Astrocyte of the cerebellum (primary cell): ENCODE measurements around the gene CD1C.

Experiments
- DNase-seq: peaks from one replicate; pipeline ENCODE4 v3.0.0-alpha.2; 2011; ENCODE audit warnings: low read depth
- H3K4me3 ChIP-seq: 2 replicates; pipeline ENCODE4 v1.5.1; 2011; ENCODE audit warnings: mild to moderate bottlenecking, low read depth, low read length, moderate library complexity
- in situ Hi-C: cut with HindIII; loops from 2 replicates; pipeline ENCODE4 v1.10.0; 2017; ENCODE audit warnings: low sequenced_read_pairs
- TF ChIP-seq, protein P1 (sequence below): IDR thresholded peaks from 2 replicates; pipeline ENCODE4 v1.5.1; 2012; ENCODE audit warnings: low read length, low read depth, moderate library complexity, mild to moderate bottlenecking; ENCODE audit errors: missing control alignments

CD1C gene

DNA sequence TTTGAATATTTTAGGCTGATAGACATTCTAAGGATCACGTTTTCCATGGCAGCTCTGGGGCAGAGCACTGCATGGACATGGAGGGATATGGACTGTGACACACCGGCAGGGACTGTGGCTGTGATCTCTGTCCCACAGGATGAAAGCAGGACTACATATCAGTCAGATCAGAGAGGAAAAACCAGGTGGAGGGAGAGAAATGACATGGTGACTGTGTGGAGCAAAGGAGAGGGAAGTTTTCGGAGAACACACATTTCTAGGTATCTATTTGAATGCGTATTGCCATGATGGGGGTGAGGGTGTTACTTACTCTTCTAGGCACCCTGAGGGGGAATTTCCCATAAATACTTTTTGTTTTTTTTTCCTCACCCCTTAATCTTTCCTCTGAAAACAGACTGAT, 3.2 kb upstream of the CD1C start:
- in situ Hi-C loops = no loop called here
- H3K4me3 ChIP-seq = no peak overlapping the region
- DNase-seq = no peak
- TF ChIP-seq, protein P1, sequence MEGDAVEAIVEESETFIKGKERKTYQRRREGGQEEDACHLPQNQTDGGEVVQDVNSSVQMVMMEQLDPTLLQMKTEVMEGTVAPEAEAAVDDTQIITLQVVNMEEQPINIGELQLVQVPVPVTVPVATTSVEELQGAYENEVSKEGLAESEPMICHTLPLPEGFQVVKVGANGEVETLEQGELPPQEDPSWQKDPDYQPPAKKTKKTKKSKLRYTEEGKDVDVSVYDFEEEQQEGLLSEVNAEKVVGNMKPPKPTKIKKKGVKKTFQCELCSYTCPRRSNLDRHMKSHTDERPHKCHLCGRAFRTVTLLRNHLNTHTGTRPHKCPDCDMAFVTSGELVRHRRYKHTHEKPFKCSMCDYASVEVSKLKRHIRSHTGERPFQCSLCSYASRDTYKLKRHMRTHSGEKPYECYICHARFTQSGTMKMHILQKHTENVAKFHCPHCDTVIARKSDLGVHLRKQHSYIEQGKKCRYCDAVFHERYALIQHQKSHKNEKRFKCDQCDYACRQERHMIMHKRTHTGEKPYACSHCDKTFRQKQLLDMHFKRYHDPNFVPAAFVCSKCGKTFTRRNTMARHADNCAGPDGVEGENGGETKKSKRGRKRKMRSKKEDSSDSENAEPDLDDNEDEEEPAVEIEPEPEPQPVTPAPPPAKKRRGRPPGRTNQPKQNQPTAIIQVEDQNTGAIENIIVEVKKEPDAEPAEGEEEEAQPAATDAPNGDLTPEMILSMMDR = no peak

DNA sequence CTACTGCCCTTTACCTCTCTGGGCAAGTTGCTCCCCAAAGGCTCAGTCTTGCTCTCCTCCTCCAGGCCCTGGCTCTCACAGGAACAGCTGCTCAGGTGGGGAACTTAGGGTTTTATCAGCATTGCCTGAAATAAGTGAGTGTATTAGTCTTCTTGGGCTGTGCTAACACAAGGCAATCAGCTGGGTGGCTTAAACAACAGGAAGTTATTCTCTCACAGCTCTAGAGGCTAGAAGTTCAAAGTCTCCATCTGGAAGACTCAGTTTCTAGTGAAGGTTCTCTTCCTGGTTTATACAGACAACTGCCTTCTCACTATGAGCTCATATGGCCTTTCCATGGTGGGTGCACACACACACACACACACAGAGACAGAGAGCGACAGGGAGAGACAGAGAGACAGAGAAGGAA, 2.8 kb upstream of the CD1C start:
- TF ChIP-seq, protein P1 = no peak
- in situ Hi-C loops = no loop called here
- no peak for DNase-seq
- no peak overlapping the region for H3K4me3 ChIP-seq

DNA sequence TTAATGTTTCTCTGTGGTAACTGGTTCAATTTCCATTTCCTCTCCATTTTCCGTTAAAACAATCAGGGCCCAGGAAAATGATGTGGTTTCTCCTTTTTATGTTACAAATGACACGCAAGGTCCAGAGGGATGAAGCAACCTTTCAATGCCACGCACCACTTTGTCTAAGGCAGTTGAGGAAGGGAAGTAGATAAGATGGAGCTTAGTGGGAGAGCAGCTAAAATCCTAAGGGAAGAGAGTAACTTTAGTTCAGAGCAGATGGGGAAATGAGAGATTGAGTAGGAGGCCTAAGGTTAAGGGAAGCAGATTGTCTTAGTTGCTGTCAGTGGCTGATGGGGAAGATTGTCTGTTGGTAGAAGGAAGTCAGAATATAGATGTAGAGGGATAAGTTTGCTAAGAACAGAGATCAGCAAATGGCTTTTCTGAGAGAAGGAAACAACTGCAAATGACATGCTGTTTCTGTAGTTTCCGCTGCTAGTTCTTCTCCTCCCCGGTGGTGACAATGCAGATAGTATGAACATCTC, 660 bp downstream of the CD1C start:
- H3K4me3 ChIP-seq = no peak overlapping the region
- no peak for DNase-seq
- in situ Hi-C loops = no loop called here
- TF ChIP-seq, protein P1 = no peak

DNA sequence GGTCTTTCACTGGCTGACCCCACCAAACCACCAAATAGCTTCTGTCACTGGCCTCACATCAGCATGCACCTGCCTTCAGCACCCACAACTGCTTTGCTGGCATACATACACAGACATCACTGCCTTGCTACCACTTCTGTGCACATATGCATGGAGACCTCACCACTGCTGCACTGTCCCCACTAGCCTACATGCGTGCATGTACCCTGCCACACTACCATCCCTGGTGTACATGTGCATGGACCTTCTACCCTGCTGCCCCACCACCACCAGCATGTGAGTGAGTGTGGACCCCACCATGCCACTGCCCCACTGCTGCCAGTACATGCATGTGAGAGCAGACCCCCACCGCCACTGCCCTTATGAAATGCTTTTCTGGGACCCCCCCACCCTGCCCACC, 6.1 kb downstream of the CD1C start:
- TF ChIP-seq, protein P1 = no peak
- in situ Hi-C loops = no loop called here
- H3K4me3 ChIP-seq = no peak overlapping the region
- DNase-seq = no peak

DNA sequence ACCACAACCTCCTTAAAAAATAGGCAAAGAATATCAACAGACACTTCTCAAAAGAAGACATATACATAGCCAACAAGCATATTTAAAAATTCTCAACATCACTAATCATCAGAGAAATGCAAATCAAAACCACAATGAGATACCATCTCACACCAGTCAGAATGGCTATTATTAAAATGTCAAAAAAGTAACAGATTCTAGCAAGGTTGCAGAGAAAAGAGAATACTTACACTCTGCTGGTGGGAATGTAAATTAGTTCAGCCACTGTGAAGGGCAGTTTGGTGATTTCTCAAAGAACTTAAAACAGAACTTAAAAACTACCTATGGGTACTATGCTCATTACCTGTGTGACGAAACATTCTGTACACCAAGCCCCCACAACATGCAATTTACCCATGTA, 20.9 kb downstream of the CD1C start:
- in situ Hi-C loops = no loop called here

DNA sequence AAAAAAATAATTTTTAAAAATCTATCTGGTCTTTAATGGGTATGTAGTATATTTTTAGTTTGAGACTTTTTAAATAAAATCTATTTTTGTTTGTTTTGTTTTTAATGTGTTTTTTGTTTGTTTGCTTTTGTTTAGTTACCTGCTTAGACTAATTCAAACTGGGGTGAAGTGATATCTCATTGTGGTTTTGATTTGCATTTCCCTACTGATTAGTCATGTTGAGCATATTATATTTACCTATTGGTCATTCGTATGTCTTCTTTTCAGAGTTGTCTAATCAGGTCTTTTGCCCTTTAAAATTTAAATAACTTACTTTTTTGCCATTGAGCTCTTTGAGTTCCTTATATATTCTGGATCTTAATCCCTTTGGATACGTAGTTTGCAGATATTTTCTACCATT, 21.3 kb downstream of the CD1C start:
- no peak for DNase-seq
- in situ Hi-C loops = no loop called here
- H3K4me3 ChIP-seq = no peak overlapping the region
- TF ChIP-seq, protein P1 = no peak

More for the DNA sequence above, 20.9 kb downstream of the CD1C start:
- DNase-seq = no peak
- TF ChIP-seq, protein P1 = no peak
- no peak overlapping the region for H3K4me3 ChIP-seq

DNA sequence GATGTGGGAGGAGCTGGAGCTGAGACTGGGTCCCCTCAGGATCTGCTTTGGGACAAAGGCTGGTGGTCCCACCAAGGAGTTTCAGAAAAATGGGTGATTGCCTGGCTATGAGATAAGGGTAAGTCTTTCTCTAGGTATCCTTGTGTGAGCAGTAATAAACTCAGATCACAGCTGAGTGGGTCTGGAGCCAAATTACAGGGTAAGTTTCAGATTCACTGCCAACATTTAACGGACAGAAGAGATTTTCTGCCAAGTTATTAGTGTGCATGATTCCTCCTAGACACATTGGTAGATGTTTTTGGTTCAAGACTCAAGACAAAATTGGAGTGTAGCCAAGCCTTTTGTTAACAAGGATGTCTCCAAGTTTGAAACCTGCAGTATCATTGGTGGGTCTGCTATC, 34.1 kb downstream of the CD1C start:
- TF ChIP-seq, protein P1 = no peak

More for the DNA sequence above, 34.1 kb downstream of the CD1C start:
- DNase-seq = no peak
- no peak overlapping the region for H3K4me3 ChIP-seq
- in situ Hi-C loops = no loop called here
